GM12878 (cell line): ENCODE data around the gene ITGA2. TPM values are rescaled to one million over a fixed set of nuclear protein-coding genes. Genes with fewer than 3 reads are reported as not detected.

Experiments used
- ATAC-seq: fragments of 200-7000 bp; cut with Tn5 transposase; 3 replicates; pipeline ENCODE4 v1.9.1; 2020; ENCODE audit warnings: mild to moderate bottlenecking, moderate library complexity
- BruUV-seq: library from RNA; stranded (reverse); fragments of 400-500 nt; replicated peaks from 2 replicates; lab custom pipeline; 2021; lab: Mats Ljungman, UMichigan
- CTCF ChIA-PET: fragments of 300-600 bp; sonication (Branson Sonifier 250); formaldehyde crosslinking; extraction: SDS; loops from one replicate; lab custom pipeline; 2021; ENCODE audit warnings: inconsistent platforms; lab: Yijun Ruan, JAX
- POLR2A ChIA-PET: fragments of 350-600 bp; formaldehyde crosslinking; extraction: SDS; loops from one replicate; lab custom pipeline; 2021; ENCODE audit warnings: inconsistent platforms; lab: Charles Lee
- RAD21 ChIA-PET: fragments of 300-600 bp; sonication (Branson Sonifier 250); formaldehyde crosslinking; loops from one replicate; lab custom pipeline; 2023; ENCODE audit warnings: antibody characterized with exemption; ENCODE audit not compliant: unreplicated experiment; lab: Charles Lee
- SMC1A ChIA-PET: fragments of 300-600 bp; sonication (Branson Sonifier 250); formaldehyde crosslinking; loops from one replicate; lab custom pipeline; 2023; ENCODE audit not compliant: unreplicated experiment, uncharacterized antibody; lab: Charles Lee
- DNase-seq: peaks from one replicate; pipeline ENCODE4 v3.0.0-alpha.2; 2011; ENCODE audit warnings: low read depth, low spot score
- FAIRE-seq: peaks from 3 replicates; lab custom pipeline; 2011; peaks lifted over from hg19 to GRCh38; lab: Jason Lieb, UNC
- H2AFZ ChIP-seq: 2 replicates; pipeline ENCODE4 v1.6.0; 2011; ENCODE audit warnings: low read depth, low read length, control low read depth; ENCODE audit not compliant: control insufficient read depth
- H3K27ac ChIP-seq: 2 replicates; pipeline ENCODE4 v1.5.1; 2011; ENCODE audit warnings: control low read depth; ENCODE audit not compliant: control insufficient read depth, insufficient read depth
- H3K27me3 ChIP-seq, 2 experiments: replicated peaks in 1 of 2; 2 replicates each; pipeline versions ENCODE4 v1.6.0 to v1.6.1; 2011; ENCODE audit warnings: low read length in 1 of 2; ENCODE audit not compliant: control insufficient read depth in 2 of 2, insufficient read depth in 2 of 2
- H3K36me3 ChIP-seq, 2 experiments: 2 replicates each; pipeline ENCODE4 v1.5.1; 2011; ENCODE audit warnings: low read length in 1 of 2; ENCODE audit not compliant: control insufficient read depth in 2 of 2, insufficient read depth in 2 of 2
- H3K4me1 ChIP-seq: 2 replicates; pipeline ENCODE4 v1.6.1; 2011; ENCODE audit warnings: mild to moderate bottlenecking, low read length, moderate library complexity, mixed read lengths; ENCODE audit not compliant: control insufficient read depth, insufficient read depth
- H3K4me2 ChIP-seq: 2 replicates; pipeline ENCODE4 v1.6.0; 2011; ENCODE audit warnings: control low read depth; ENCODE audit not compliant: control insufficient read depth, insufficient read depth
- H3K4me3 ChIP-seq: fragments of 200-600 bp; sonication (generic); 2 replicates; pipeline ENCODE4 v1.5.1; 2016
- H3K79me2 ChIP-seq: 2 replicates; pipeline ENCODE4 v1.6.0; 2011; ENCODE audit warnings: low read length; ENCODE audit not compliant: control insufficient read depth, insufficient read depth
- H3K9ac ChIP-seq: 2 replicates; pipeline ENCODE4 v1.8.0; 2011; ENCODE audit warnings: low read length, control low read depth, mixed read lengths; ENCODE audit not compliant: control insufficient read depth, insufficient read depth
- H3K9me3 ChIP-seq: replicated peaks from 3 replicates; pipeline ENCODE4 v1.5.1; 2011; ENCODE audit warnings: mild to moderate bottlenecking, low read length; ENCODE audit not compliant: control insufficient read depth, insufficient read depth
- H4K20me1 ChIP-seq: 2 replicates; pipeline ENCODE4 v1.6.0; 2011; ENCODE audit not compliant: control insufficient read depth, insufficient read depth
- LARP7 ChIP-seq: fragments of 450-650 bp; IDR thresholded peaks from 2 replicates; pipeline ENCODE4 v1.6.1; 2017; ENCODE audit warnings: mild to moderate bottlenecking
- SREBF1 ChIP-seq: IDR thresholded peaks from 2 replicates; pipeline ENCODE4 v1.6.1; 2012; ENCODE audit warnings: mild to moderate bottlenecking, low read length
- WGBS: methylation state at CpG from one replicate; pipeline ENCODE4 v1.1.6; 2016; ENCODE audit warnings: low lambda C conversion rate; ENCODE audit not compliant: insufficient replicate concordance, insufficient coverage; ENCODE audit errors: missing lambda C conversion rate; 5-methylcytosine and 5-hydroxymethylcytosine counted together
- in situ Hi-C: fragments of 300-500 bp; cut with MboI; formaldehyde crosslinking; loops from 9 replicates; pipeline ENCODE4 v1.14.3; 2018; ENCODE audit warnings: mixed read lengths
- intact Hi-C: fragments of 100-400 bp; cut with micrococcal nuclease; formaldehyde crosslinking; loops from one replicate; pipeline ENCODE4 v1.14.2; 2022; ENCODE audit not compliant: unreplicated experiment
- polyA plus RNA-seq, 11 experiments: library from polyadenylated mRNA; depleted of rRNA in 4 of 11; unstranded in 6 of 11; stranded (reverse) in 5 of 11; fragments of >200 nt; fragmentation: Nextera tagmentation in 4 of 11; fragmentation: Illumina TruSeq in 1 of 11; extraction: Ambion mirVana in 4 of 11; extraction: Trizol in 1 of 11; gene quantifications; 1 replicate in 1 of 11; 2 replicates in 10 of 11; pipeline versions ENCODE4 v1.2.1 to v1.2.3, GENCODE V29; 2011 to 2016; ENCODE audit warnings: inconsistent platforms in 2 of 11, missing spikeins in 2 of 11, low read depth in 1 of 11
- total RNA-seq, 4 experiments: library from RNA; depleted of rRNA in 3 of 4; stranded (reverse); fragments of >200 nt in 3 of 4; fragmentation: Illumina TruSeq in 1 of 4; extraction: Trizol in 1 of 4; gene quantifications; 2 replicates each; pipeline versions ENCODE4 v1.2.1 to v1.2.3, GENCODE V29; 2013 to 2021
- TF ChIP-seq, protein P1 (sequence below): IDR thresholded peaks from 2 replicates; pipeline ENCODE4 v1.6.1; 2012; ENCODE audit warnings: low read depth, low read length, improper control_type of control experiment
- TF ChIP-seq, protein P2 (sequence below): fragments of 450-650 bp; IDR thresholded peaks from 2 replicates; pipeline ENCODE4 v1.6.1; 2017; ENCODE audit warnings: mild to moderate bottlenecking, moderate library complexity
- TF ChIP-seq, protein P3 (sequence below): IDR thresholded peaks from 2 replicates; pipeline ENCODE4 v1.6.1; 2011; ENCODE audit warnings: mild to moderate bottlenecking, low read depth, low read length, moderate library complexity; ENCODE audit not compliant: insufficient replicate concordance

The ITGA2 gene
- total and polyA plus RNA-seq, 10 of the 15 experiments (the other 5 are each of a cell fraction or from before 2014, with no cell fraction given), result under 0.01 to 0.13 (median 0.03) TPM; not detected in 6

DNA sequence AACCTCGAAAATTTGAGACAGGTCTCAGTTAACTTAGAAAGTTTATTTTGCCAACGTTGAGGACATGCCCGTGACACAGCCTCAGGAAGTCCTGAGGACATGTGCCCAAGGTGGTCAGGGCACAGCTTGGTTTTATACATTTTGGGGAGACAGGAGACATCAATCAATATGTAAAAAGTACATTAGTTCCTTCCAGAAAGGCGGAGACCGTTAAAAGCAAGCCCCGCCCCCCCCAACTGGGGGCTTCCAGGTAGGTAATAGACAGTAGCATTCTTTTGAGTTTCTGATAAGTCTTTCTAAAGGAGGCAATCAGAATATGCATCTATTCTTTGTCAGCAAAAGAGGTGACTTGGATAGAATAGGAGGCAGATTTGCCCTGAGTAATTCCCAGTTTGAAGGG lies 121.0 kb downstream of the ITGA2 start:
- BruUV-seq, result TSS peak; percentile 97
- Histone ChIP-seq H2AFZ (peak overlapping the region; percentile 96), H3K4me3 (peak overlapping the region; percentile 68), H3K36me3 (no peaks in the 10 kb centered on the region)
- POLR2A ChIA-PET, result interaction anchor here (1.0 to 1.4 kb wide), 4 partner anchors 9 to 310 kb away, joined by 3 to 5 read pairs (median 4); no protein-coding TSS in a partner anchor
- WGBS, result 0% methylated on average over 6 of the region's 6 CpGs
- TF ChIP-seq, protein P1, sequence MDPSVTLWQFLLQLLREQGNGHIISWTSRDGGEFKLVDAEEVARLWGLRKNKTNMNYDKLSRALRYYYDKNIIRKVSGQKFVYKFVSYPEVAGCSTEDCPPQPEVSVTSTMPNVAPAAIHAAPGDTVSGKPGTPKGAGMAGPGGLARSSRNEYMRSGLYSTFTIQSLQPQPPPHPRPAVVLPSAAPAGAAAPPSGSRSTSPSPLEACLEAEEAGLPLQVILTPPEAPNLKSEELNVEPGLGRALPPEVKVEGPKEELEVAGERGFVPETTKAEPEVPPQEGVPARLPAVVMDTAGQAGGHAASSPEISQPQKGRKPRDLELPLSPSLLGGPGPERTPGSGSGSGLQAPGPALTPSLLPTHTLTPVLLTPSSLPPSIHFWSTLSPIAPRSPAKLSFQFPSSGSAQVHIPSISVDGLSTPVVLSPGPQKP, result no peak
- TF ChIP-seq SREBF1, result no peak
- TF ChIP-seq, all 136 proteins: peak for 0
- peak overlapping the region; percentile 90 for H3K4me2 ChIP-seq
- intact Hi-C loops (no loop called here), in situ Hi-C loops (no loop called here)
- peak; percentile 16 for ATAC-seq
- H3K4me1 ChIP-seq, result peaks cover 5% of the 10 kb centered on the region; the same call in 1 of the 2 replicates
- peaks cover 2% of the 10 kb centered on the region for H3K79me2 ChIP-seq
- peak overlapping the region; percentile 89 for H3K9ac ChIP-seq
- FAIRE-seq, result no peak
- RAD21 ChIA-PET, result interaction anchor here (1.0 to 1.3 kb wide), 2 partner anchors 13 to 161 kb away, joined by 5 to 8 read pairs; no protein-coding TSS in a partner anchor
- H3K27ac ChIP-seq, result peak overlapping the region; percentile 65
- no peaks in the 10 kb centered on the region for H3K27me3 ChIP-seq
- SMC1A ChIA-PET, result interaction anchor here (0.7 to 1.5 kb wide), 3 partner anchors 11 to 21 kb away, joined by 3 to 5 read pairs (median 5); no protein-coding TSS in a partner anchor
- no peak for DNase-seq
- CTCF ChIA-PET, result interaction anchor here (0.9 to 2.8 kb wide), 7 partner anchors 11 to 311 kb away, joined by 3 to 13 read pairs (median 5); no protein-coding TSS in a partner anchor
- no peaks in the 10 kb centered on the region for H3K9me3 ChIP-seq
- H4K20me1 ChIP-seq, result no peaks in the 10 kb centered on the region

DNA sequence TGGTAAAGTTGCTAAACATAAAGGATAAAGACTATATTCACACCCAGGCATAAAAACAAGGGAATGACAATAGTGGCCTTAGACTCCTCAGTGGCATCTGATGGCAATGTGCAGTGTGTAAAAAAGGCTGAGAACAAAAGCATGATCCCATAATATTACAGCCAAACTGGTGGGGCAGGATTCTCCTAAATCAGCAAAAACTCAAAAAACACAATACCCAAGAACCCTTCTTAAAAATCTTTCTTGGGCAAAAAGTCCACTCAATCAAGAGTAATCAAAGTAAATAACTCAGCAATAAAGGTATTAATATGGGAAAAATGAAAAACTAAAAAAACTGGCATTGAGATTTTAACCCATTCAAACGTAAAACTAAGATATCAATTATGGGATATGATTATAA lies 122.0 kb downstream of the ITGA2 start:
- in situ Hi-C loops (no loop called here), intact Hi-C loops (no loop called here)
- H4K20me1 ChIP-seq, result no peaks in the 10 kb centered on the region
- no peak overlapping the region for H3K9ac ChIP-seq
- no peak overlapping the region for H3K27ac ChIP-seq
- ChIA-PET CTCF (interaction anchor here (0.7 kb wide), 1 partner anchor 814 kb away, joined by 3 read pairs; no protein-coding TSS in a partner anchor), RAD21 (no interaction called here), SMC1A (interaction anchor here (0.7 kb wide), 1 partner anchor 162 kb away, joined by 3 read pairs; no protein-coding TSS in a partner anchor), POLR2A (no interaction called here)
- H3K36me3 ChIP-seq, result no peaks in the 10 kb centered on the region
- no peaks in the 10 kb centered on the region for H3K27me3 ChIP-seq
- DNase-seq, result no peak
- H3K79me2 ChIP-seq, result peaks cover 2% of the 10 kb centered on the region
- no TSS peak for BruUV-seq
- WGBS, result 100% methylated on average over 1 of the region's 1 CpG
- no peak for ATAC-seq
- peaks cover 5% of the 10 kb centered on the region; the same call in 1 of the 2 replicates for H3K4me1 ChIP-seq
- H3K9me3 ChIP-seq, result no peaks in the 10 kb centered on the region
- no peak overlapping the region for H2AFZ ChIP-seq
- peak overlapping the region; percentile 90; the same call in 1 of the 2 replicates for H3K4me2 ChIP-seq
- no peak for FAIRE-seq
- H3K4me3 ChIP-seq, result no peak overlapping the region
- TF ChIP-seq LARP7, result no peak
- TF ChIP-seq, protein P2, sequence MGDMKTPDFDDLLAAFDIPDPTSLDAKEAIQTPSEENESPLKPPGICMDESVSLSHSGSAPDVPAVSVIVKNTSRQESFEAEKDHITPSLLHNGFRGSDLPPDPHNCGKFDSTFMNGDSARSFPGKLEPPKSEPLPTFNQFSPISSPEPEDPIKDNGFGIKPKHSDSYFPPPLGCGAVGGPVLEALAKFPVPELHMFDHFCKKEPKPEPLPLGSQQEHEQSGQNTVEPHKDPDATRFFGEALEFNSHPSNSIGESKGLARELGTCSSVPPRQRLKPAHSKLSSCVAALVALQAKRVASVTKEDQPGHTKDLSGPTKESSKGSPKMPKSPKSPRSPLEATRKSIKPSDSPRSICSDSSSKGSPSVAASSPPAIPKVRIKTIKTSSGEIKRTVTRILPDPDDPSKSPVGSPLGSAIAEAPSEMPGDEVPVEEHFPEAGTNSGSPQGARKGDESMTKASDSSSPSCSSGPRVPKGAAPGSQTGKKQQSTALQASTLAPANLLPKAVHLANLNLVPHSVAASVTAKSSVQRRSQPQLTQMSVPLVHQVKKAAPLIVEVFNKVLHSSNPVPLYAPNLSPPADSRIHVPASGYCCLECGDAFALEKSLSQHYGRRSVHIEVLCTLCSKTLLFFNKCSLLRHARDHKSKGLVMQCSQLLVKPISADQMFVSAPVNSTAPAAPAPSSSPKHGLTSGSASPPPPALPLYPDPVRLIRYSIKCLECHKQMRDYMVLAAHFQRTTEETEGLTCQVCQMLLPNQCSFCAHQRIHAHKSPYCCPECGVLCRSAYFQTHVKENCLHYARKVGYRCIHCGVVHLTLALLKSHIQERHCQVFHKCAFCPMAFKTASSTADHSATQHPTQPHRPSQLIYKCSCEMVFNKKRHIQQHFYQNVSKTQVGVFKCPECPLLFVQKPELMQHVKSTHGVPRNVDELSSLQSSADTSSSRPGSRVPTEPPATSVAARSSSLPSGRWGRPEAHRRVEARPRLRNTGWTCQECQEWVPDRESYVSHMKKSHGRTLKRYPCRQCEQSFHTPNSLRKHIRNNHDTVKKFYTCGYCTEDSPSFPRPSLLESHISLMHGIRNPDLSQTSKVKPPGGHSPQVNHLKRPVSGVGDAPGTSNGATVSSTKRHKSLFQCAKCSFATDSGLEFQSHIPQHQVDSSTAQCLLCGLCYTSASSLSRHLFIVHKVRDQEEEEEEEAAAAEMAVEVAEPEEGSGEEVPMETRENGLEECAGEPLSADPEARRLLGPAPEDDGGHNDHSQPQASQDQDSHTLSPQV, result no peak
- TF ChIP-seq, protein P3, sequence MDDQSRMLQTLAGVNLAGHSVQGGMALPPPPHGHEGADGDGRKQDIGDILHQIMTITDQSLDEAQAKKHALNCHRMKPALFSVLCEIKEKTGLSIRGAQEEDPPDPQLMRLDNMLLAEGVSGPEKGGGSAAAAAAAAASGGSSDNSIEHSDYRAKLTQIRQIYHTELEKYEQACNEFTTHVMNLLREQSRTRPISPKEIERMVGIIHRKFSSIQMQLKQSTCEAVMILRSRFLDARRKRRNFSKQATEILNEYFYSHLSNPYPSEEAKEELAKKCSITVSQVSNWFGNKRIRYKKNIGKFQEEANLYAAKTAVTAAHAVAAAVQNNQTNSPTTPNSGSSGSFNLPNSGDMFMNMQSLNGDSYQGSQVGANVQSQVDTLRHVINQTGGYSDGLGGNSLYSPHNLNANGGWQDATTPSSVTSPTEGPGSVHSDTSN, result no peak
